Measurements from ENCODE around the gene COG7.
"Not testable (repeated sequence)": the region's sequence is repeated elsewhere in the genome, so short reads cannot be mapped to it uniquely, and the experiment has no call there.

COG7 gene

DNA sequence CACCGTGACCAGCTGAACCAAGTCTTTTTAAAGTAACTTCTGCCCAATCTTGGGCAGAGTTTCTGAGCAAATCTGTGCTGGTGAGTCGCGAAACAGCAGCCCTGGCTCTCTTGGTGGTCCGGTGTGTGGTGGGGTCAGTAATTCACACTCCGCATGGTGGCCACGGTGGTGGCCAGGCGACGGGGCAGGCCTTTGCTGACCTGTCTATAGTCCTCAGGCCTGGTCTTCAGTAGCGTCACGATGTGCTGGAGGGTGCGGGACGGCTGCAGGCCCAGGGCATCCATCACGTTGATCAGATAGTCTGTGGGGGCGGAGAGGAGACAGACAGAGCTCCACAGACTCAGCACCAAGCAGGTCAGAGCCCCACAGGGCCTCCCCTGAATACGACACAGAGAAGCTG, 64.2 kb downstream of the COG7 start:
- DNase-seq (ENCODE audit: low read depth in 2 of 3, low spot score in 1 of 3), result no peak

DNA sequence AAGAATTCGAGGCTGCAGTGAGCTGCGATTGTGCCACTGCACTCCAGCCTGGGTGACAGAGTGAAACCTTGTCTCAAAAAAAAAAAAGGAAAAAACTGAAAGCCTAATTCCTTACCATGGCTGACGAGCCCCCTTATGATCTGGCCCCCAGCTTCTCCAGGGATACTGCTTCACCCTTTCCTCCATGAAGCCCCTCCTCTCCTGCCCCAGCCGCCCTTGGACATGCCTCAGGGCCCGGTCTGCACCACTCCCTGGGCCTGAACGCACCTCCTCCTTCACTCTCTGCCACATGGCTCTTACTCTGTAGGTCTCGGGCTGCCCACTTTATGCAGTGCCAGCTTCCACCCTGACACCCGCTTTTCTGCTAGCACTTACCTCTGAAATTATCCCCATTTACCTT, 65.3 kb downstream of the COG7 start:
- no peak for DNase-seq (ENCODE audit: low read depth in 2 of 3, low spot score in 1 of 3)

- no peak for DNase-seq (ENCODE audit: low read depth in 2 of 3, low spot score in 1 of 3)
Observed at GRCh38 chr16:23385441-23385840, 67.5 kb downstream of the COG7 start.

DNA sequence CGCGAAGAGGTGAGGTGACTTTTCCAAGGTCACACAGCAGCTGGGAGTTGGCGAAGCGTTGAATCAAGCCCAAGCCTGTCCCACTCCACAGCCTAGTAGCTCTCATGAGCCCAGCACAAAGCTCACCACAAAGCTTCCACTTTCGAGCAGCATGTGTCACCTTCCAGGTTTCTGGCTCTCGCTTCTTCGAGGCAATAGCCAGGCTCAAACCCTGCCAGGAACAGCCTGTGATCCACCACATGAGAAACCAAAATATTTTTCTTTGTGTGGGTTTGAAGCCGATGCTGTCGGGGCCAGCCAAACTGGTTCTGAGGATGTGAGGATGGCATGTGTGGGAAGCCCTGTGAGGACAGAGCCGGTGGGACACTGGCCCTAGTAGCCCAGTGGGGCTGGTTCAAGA, 68.1 kb downstream of the COG7 start:
- no peak for DNase-seq (ENCODE audit: low read depth in 2 of 3, low spot score in 1 of 3)

DNA sequence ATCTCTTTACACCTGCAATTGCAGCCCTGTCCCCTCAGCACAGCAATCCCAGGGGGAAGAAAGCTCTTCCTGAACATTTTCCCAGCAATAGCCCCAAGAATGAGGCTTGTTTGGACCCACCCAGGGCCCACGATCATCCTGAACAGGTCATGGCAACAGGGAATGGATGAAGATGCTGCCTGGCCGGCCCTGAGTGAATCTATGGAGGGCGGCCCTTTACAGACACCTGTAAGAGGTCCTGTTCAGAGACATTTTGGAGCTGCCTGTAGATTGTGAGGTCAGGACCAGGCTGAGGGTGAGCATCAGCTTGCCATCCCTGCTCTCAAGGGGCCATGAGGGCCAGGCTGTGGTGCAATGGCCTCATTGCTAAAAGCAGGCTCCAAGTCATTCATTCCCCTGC, 69.1 kb downstream of the COG7 start:
- no peak for DNase-seq (ENCODE audit: low read depth in 2 of 3, low spot score in 1 of 3)

DNA sequence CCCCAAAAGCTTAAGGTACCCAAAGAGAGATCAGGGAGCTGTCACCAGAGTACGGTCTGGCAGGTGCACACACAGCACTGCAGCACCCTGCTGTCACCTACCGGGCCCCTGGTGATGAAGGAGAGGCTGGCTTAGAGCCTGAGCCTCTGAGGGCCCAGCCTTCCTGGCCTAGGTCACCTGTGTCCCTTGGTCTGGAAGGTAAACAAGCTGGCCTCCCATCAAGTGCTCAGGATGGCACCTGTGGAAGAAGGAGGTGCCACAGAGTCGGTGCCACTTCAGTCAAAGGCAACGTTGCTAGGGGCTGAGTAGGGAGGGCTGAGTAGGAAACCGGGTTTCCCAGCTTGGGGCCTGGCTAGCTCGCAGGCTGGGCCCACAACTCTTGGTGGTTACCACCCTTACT, 70.7 kb downstream of the COG7 start:
- DNase-seq (ENCODE audit: low read depth in 2 of 3, low spot score in 1 of 3), result no peak

GRCh38 chr16:23381702-23382101, 71.3 kb downstream of the COG7 start:
- not testable (repeated sequence) for DNase-seq (ENCODE audit: low read depth in 2 of 3, low spot score in 1 of 3)

GRCh38 chr16:23380501-23380951, 72.5 kb downstream of the COG7 start:
- DNase-seq (ENCODE audit: low read depth in 2 of 3, low spot score in 1 of 3), result no peak

DNA sequence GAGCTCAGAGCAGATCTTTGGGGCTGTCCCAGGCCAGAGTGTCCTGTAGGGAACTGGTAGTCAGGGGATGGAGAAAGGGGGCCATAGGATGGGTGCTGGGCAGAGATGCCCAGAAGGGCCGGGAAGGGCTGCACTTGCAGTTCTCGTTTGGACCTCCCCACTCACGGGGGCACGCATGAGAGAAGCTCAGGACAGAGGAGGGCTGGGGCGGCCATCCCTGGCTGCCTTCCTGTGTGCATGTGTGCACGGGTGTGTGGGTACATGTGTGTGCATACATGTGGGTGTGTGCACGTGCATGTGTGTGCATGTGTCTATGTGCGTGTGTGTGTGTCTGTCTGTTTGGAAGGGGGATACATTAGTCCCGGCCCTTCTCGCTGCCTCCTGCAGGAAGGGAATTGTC, 73.3 kb downstream of the COG7 start:
- DNase-seq (ENCODE audit: low read depth in 2 of 3, low spot score in 1 of 3), result no peak

DNA sequence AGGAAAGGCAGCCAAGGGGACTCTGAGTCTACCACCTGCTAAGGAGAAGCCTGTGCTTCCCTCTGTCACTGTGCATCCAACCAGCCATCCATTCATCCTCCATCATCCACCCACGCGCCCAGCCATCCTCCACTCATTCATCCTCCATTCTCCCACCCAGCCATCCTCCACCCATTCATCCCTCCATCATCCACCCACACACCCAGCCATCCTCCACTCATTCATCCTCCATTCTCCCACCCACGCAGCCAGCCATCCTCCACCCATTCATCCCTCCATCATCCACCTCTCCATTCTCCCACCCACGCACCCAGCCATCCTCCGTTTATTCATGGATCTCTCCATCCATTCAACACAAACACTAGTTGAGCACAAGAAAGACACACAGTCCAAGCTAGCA, 74.1 kb downstream of the COG7 start:
- DNase-seq (ENCODE audit: low read depth in 2 of 3, low spot score in 1 of 3), result no peak

DNA sequence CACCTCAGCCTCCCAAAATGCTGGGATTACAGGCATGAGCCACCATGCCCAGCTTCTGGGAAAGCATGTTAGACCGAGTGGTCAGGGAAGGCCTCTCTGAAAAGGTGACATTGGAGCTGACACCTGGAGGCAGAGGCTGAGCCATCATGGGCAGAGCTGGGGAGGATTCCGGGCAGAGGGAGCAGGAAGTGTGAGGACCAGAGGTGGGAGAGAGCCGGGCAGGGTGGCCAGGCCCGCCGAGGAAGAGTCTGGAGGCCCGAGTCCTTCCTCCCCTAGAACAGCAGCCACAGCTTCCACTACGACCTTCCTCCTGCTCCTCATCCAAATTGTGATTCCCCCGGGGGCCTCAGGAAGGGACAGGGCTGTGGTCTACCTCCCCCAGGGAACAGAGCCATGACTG, 74.7 kb downstream of the COG7 start:
- no peak for DNase-seq (ENCODE audit: low read depth in 2 of 3, low spot score in 1 of 3)

DNA sequence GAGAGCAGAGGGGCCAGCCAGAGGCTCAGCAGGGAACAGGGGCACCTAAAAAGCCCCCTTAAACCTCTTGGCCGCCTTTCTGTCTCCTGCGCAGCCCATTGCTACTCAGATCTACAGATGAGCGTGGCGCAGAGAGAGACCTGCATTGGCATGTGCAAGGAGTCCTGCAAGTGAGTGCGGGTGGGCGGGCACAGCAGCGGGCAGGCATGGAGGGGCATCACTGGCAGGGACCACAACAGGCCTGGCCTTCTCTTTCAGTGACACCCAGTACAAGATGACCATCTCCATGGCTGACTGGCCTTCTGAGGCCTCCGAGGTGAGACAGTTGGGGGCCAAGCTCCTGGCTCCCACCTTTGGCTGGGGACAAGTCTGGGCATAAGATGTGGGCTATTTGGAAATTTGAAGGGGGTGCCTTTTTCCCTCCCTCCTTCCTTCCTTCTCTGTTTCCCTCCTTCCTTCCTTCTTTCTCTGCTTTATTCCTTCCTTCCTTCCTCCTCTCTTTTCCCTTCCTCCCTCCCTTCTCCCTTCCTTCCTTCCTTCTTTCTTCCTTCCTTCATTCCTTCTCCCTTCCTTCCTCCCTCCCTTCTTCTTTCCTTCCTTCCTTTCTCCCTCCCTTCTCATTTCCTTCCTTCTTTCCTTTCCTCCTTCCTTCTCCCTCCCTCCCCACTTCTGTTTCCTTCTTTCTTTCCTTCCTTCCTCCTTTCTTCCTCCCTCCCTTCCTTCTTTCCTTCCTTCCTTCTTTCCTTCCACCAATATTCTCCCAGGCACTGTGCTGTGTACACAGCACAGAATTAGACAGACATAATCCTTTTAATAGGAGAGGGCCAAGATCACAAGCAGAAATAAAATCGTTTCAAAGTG, 75.7 kb downstream of the COG7 start:
- no peak for DNase-seq (ENCODE audit: low read depth in 2 of 3, low spot score in 1 of 3)

DNA sequence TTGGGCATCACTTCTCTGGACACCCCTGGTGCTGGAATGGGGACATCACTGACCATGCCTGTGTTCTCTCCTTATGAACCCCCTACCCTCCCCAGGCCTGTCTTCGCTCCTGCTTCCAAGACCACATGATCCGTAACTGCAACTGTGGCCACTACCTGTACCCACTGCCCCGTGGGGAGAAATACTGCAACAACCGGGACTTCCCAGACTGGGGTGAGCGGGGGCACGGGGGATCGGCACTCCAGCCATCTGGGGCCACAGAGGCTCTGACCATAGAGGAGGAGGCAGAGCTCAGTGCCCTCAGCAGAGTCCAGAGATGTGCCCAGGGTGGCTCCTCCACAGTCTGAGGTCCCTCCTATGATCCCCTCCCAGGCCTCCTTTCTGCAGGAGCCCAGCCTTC, 77.3 kb downstream of the COG7 start:
- DNase-seq (ENCODE audit: low read depth in 2 of 3, low spot score in 1 of 3), result no peak

DNA sequence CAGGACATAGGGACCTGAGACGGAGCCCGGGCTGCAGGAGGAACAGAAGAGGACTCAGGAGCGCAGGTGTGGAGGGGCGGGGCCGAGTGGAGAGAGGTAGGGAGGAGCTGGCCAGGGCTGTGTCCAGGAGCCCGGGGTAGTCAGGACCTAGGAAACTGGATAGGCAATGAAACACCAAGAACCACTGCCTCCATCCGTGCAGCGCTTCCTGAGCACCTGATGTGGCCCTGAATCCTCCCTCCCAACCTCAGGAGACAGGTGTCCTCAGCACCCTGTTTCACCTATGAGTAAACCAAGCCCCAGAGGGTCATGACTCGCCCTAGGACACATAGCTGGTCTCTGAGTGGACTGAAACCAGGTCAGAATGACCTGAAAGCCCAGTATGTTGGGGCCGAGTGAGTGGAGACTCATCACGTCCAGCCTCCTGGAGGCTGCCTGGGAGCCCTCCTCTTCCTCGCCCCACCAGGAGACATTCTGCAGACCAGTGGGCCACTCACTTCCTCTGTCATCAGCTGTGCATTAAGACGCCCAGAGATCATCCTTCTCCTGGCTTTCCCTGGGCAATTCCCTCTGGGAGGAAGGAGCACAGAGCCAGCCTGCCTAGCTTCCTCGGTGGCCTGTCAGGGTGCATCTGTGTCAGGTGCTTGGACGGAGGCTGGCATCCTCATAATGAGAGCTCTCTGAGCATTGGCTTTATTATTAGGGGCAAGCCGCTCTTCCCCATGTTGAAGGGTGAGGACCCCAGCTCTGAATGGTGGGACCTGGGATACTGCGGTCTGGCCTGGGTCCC, 78.1 kb downstream of the COG7 start:
- no peak for DNase-seq (ENCODE audit: low read depth in 2 of 3, low spot score in 1 of 3)

DNA sequence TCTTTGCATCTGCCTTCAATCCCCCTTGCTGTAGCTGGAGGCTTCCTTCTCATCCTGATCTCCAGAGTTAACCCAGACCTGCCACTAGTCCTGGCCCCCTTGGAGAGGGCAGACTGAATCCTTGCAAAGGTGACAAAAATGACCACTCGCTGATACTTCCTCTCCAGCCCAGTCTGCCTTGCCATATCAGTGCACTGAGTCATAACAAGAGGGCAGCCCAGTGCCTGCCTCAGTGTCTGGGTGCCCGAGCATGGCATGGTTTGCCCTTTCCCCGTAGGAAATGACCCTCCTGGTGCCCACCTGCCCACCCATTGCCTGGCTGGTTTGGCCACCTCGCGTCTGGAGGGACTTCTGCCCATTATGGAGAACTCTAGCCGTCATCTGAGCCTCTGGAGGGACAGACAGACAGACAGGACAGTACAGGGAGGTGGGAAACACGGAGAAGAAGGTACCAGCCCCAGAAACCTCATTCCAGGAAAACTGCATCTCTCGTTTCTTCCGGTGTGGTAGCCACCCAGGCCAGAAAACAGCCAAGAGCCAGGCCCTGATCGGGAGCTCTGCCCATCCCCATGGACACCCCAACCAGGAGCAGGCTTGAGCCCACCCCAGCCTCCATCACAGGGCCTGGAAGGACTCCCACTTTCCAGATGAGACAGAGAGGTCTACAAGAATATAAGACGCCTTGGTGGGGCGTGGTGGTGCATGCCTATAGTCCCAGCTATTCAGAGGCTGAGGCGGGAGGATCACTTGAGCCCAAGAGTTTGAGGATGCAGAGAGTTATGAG, 79.4 kb downstream of the COG7 start:
- DNase-seq (ENCODE audit: low read depth in 2 of 3, low spot score in 1 of 3), result no peak

DNA sequence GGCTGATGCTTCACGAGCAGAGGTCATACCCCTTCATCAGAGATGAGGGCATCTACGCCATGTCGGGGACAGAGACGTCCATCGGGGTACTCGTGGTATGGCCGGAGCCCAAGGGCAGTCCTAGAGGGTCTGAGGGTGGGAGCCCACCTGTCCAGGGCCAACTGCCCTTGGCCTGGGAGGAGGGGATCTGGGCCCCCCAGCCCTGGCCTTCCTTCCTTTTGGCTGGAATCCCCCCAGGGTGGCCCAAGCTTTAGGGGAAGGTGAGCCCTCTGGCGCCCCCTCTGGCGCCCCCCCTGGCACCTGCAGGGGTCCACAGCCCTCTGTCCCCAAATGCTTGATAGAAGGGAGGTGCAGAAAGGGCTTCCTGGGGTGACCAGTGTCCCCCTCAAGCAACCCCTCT, 81.6 kb downstream of the COG7 start:
- DNase-seq (ENCODE audit: low read depth in 2 of 3, low spot score in 1 of 3), result no peak

GRCh38 chr16:23369416-23369815, 83.6 kb downstream of the COG7 start:
- no peak for DNase-seq (ENCODE audit: low read depth in 2 of 3, low spot score in 1 of 3)

DNA sequence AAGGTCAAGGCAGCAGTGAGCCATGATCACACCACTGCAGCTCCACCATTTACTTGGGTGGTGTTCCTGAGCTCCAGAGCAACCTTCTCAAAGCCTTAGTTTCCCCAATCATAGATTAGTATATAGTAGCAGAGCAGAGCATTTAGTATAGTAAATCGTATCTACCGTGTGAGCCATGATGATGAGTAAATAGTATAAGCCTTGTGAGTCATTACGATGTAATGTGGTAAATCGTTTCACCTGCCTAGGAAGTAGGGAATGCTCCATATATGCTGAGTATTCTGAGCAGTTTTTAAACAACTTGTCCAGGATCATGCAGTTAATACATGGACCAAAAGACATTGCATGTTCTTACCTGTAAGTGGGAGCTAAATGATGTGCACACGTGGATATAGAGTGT, 84.5 kb downstream of the COG7 start:
- DNase-seq (ENCODE audit: low read depth in 2 of 3, low spot score in 1 of 3), result no peak

DNA sequence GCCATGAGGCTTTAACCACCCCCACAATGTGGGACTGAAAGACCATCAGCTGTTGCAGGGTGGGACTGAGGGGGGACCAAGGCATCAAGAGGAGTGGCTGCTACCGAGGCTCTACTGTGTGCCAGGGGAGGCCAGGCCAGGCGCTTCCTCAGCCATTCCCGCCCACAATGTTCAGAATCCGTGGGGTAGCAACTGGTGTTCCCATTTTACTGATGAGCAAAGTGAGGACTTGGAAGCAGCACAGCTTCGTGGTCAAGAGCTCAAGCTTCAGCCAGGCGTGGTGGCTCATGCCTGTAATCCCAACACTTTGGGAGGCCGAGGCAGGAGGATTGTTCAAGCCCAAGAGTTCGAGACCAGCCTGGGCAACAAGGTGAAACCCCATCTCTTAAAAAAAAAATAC, 85.0 kb downstream of the COG7 start:
- no peak for DNase-seq (ENCODE audit: low read depth in 2 of 3, low spot score in 1 of 3)

DNA sequence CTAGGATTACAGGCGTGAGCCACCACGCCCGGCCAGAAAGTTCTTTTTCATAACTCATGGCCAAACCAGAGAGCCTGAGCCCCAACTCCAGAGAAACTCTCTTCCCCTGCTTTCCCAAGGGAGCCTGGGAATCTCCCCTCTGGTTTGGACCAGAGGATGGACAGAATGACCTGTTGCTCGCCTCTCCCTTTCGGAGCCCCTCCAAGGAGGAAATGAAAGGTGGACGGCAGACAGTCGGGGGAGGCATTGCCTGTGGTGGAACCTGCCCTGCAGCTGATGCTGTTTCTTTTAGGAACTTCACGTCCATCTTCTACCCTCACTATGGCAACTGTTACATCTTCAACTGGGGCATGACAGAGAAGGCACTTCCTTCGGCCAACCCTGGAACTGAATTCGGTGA, 85.4 kb downstream of the COG7 start:
- no peak for DNase-seq (ENCODE audit: low read depth in 2 of 3, low spot score in 1 of 3)

DNA sequence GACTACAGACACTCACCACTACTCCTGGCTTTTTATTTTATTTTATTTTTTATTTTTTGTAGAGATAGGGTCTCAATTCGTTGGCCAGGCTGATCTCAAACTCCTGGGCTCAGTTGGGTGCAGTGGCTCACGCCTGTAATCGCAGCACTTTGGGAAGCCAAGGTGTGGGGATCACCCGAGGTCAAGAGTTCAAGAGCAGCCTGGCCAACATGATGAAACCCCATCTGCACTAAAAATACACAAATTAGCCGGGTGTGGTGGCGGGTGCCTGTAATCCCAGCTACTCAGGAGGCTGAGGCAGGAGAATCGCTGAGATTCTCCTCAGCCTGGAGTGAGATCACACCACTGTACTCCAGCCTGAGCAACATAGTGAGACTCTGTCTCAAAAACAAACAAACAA, 86.6 kb downstream of the COG7 start:
- not testable (repeated sequence) for DNase-seq (ENCODE audit: low read depth in 2 of 3, low spot score in 1 of 3)

Data from stimulated activated CD4-positive, alpha-beta T cell treated with anti-CD3 and anti-CD28 coated beads, Interleukin-12 subunit alpha, Interleukin-12 subunit beta, amount 100 ng/mL, for 48 hours (primary cell).